ENCODE data around the gene CA6.

The CA6 gene

GRCh38 chr1:8974551-8974950 is 28.9 kb downstream of the CA6 start:
- Histone ChIP-seq H3K79me1 (ENCODE audit: low read length) (no peaks in the 10 kb centered on the region), H3K36me3 (ENCODE audit: control insufficient read depth, insufficient read depth, low read length) (no peaks in the 10 kb centered on the region), H2AK5ac (ENCODE audit: low read length) (no peak overlapping the region), H3K27me3 (ENCODE audit: insufficient read depth, low read length, poor library complexity) (no peaks in the 10 kb centered on the region), H3K23ac (ENCODE audit: low read length) (no peak overlapping the region), H3K79me2 (ENCODE audit: control insufficient read depth, insufficient read depth, low read length) (no peaks in the 10 kb centered on the region), H2BK5ac (ENCODE audit: low read length) (no peak overlapping the region), H3K18ac (ENCODE audit: low read length) (no peak overlapping the region), H4K5ac (ENCODE audit: low read length) (no peak overlapping the region), H2BK120ac (ENCODE audit: low read depth, low read length) (no peak overlapping the region), H4K8ac (ENCODE audit: low read depth, low read length) (no peak overlapping the region), H3K4ac (ENCODE audit: low read depth, low read length) (no peak overlapping the region), H3K56ac (ENCODE audit: low read length) (no peak overlapping the region), H2BK15ac (replicated peaks; ENCODE audit: low read depth) (no peak overlapping the region), H3K4me3 (ENCODE audit: low read length) (no peak overlapping the region), H3K9ac (ENCODE audit: low read length) (no peak overlapping the region), H3K27ac (ENCODE audit: low read depth, low read length) (no peak overlapping the region), H3K4me1 (ENCODE audit: control insufficient read depth, low read depth, low read length) (no peaks in the 10 kb centered on the region), H3K4me2 (ENCODE audit: low read length) (no peak overlapping the region)
- no peak for DNase-seq
- WGBS (ENCODE audit: extremely low coverage, insufficient coverage, low lambda C conversion rate) = no CpG with 5 or more reads among the region's 7 CpGs

DNA sequence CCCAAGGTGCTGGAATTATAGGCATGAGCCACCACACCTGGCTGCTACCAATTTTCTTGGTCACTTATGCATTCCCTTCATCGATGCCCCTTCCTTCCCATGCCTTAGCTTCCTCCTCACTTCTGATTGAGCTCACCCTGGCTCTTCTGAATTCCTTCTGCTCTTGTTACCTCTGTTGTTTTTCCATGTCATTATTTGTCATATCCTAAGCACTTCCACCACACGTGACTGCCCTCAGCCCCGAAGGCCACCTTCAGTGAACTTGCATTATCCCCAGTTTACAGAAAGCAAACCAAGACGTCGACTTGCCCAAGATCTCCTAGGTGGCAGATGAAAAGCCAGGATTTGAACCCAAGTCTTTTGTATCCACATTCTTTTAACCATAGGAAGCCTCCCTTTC is 30.7 kb downstream of the CA6 start:
- H3K4ac ChIP-seq (ENCODE audit: low read depth, low read length) = no peak overlapping the region
- H3K27me3 ChIP-seq (ENCODE audit: insufficient read depth, low read length, poor library complexity) = no peaks in the 10 kb centered on the region
- no peaks in the 10 kb centered on the region for H3K36me3 ChIP-seq (ENCODE audit: control insufficient read depth, insufficient read depth, low read length)
- DNase-seq = no peak
- no peak overlapping the region for H2BK120ac ChIP-seq (ENCODE audit: low read depth, low read length)
- H3K4me1 ChIP-seq (ENCODE audit: control insufficient read depth, low read depth, low read length) = no peaks in the 10 kb centered on the region
- no peak overlapping the region for H2BK15ac ChIP-seq (replicated peaks; ENCODE audit: low read depth)
- no peak overlapping the region for H4K5ac ChIP-seq (ENCODE audit: low read length)
- no peaks in the 10 kb centered on the region for H3K79me2 ChIP-seq (ENCODE audit: control insufficient read depth, insufficient read depth, low read length)
- WGBS (ENCODE audit: extremely low coverage, insufficient coverage, low lambda C conversion rate) = no CpG with 5 or more reads among the region's 5 CpGs
- H3K4me3 ChIP-seq (ENCODE audit: low read length) = no peak overlapping the region
- H3K4me2 ChIP-seq (ENCODE audit: low read length) = no peak overlapping the region
- H3K56ac ChIP-seq (ENCODE audit: low read length) = no peak overlapping the region
- H2BK5ac ChIP-seq (ENCODE audit: low read length) = no peak overlapping the region
- H3K18ac ChIP-seq (ENCODE audit: low read length) = no peak overlapping the region
- no peaks in the 10 kb centered on the region for H3K79me1 ChIP-seq (ENCODE audit: low read length)
- no peak overlapping the region for H3K27ac ChIP-seq (ENCODE audit: low read depth, low read length)
- no peak overlapping the region for H3K9ac ChIP-seq (ENCODE audit: low read length)
- no peak overlapping the region for H2AK5ac ChIP-seq (ENCODE audit: low read length)
- H3K23ac ChIP-seq (ENCODE audit: low read length) = no peak overlapping the region
- H4K8ac ChIP-seq (ENCODE audit: low read depth, low read length) = no peak overlapping the region

DNA sequence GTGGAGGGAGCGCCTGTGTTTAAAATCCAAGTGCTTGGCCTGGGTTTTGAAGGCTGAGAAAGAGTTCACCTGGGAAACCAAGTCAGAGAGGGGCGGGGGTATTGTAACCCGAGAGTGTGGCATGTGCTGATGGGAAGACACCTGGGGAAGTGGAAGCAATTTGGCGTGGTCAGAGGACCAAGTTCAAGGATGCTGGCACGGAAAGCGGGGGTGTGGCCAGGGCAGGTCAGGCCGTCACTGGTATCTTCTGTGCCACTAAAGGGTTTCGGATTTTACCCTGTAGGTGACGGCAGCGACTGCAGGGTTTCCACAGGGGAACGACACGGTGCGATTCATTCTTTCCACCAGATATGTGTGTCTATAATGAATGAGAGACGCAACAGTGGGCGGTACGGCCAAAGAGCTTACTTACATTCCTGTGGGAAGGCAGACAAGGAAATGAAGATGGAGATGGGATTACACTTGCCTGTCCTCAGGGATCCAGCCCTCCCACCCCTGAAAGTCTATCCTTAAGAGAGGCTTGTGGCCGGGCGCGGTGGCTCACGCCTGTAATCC is 31.3 kb downstream of the CA6 start:
- H3K36me3 ChIP-seq (ENCODE audit: control insufficient read depth, insufficient read depth, low read length) = no peaks in the 10 kb centered on the region
- no peak overlapping the region for H3K18ac ChIP-seq (ENCODE audit: low read length)
- no peaks in the 10 kb centered on the region for H3K79me1 ChIP-seq (ENCODE audit: low read length)
- no peak overlapping the region for H4K5ac ChIP-seq (ENCODE audit: low read length)
- no peak overlapping the region for H4K8ac ChIP-seq (ENCODE audit: low read depth, low read length)
- no peaks in the 10 kb centered on the region for H3K79me2 ChIP-seq (ENCODE audit: control insufficient read depth, insufficient read depth, low read length)
- H2AK5ac ChIP-seq (ENCODE audit: low read length) = no peak overlapping the region
- no peak overlapping the region for H2BK5ac ChIP-seq (ENCODE audit: low read length)
- no peak overlapping the region for H3K27ac ChIP-seq (ENCODE audit: low read depth, low read length)
- H3K56ac ChIP-seq (ENCODE audit: low read length) = no peak overlapping the region
- no peak overlapping the region for H2BK15ac ChIP-seq (replicated peaks; ENCODE audit: low read depth)
- H3K4me1 ChIP-seq (ENCODE audit: control insufficient read depth, low read depth, low read length) = no peaks in the 10 kb centered on the region
- H3K4me2 ChIP-seq (ENCODE audit: low read length) = no peak overlapping the region
- no peak overlapping the region for H2BK120ac ChIP-seq (ENCODE audit: low read depth, low read length)
- no peak for DNase-seq
- no peak overlapping the region for H3K9ac ChIP-seq (ENCODE audit: low read length)
- H3K23ac ChIP-seq (ENCODE audit: low read length) = no peak overlapping the region
- no peaks in the 10 kb centered on the region for H3K27me3 ChIP-seq (ENCODE audit: insufficient read depth, low read length, poor library complexity)
- no CpG with 5 or more reads among the region's 20 CpGs for WGBS (ENCODE audit: extremely low coverage, insufficient coverage, low lambda C conversion rate)
- no peak overlapping the region for H3K4ac ChIP-seq (ENCODE audit: low read depth, low read length)
- H3K4me3 ChIP-seq (ENCODE audit: low read length) = no peak overlapping the region

GRCh38 chr1:8980656-8981055 is 35.0 kb downstream of the CA6 start:
- Histone ChIP-seq H3K4me2 (ENCODE audit: low read length) (no peak overlapping the region), H3K18ac (ENCODE audit: low read length) (no peak overlapping the region), H3K4me3 (ENCODE audit: low read length) (no peak overlapping the region), H3K23ac (ENCODE audit: low read length) (no peak overlapping the region), H3K9ac (ENCODE audit: low read length) (no peak overlapping the region), H3K4me1 (ENCODE audit: control insufficient read depth, low read depth, low read length) (no peaks in the 10 kb centered on the region), H3K79me2 (ENCODE audit: control insufficient read depth, insufficient read depth, low read length) (no peaks in the 10 kb centered on the region), H3K27ac (ENCODE audit: low read depth, low read length) (no peak overlapping the region), H2AK5ac (ENCODE audit: low read length) (no peak overlapping the region), H3K36me3 (ENCODE audit: control insufficient read depth, insufficient read depth, low read length) (no peaks in the 10 kb centered on the region), H2BK120ac (ENCODE audit: low read depth, low read length) (no peak overlapping the region), H3K79me1 (ENCODE audit: low read length) (no peaks in the 10 kb centered on the region), H3K27me3 (ENCODE audit: insufficient read depth, low read length, poor library complexity) (no peaks in the 10 kb centered on the region), H4K5ac (ENCODE audit: low read length) (no peak overlapping the region), H4K8ac (ENCODE audit: low read depth, low read length) (no peak overlapping the region), H3K4ac (ENCODE audit: low read depth, low read length) (no peak overlapping the region), H2BK15ac (replicated peaks; ENCODE audit: low read depth) (no peak overlapping the region), H2BK5ac (ENCODE audit: low read length) (no peak overlapping the region), H3K56ac (ENCODE audit: low read length) (no peak overlapping the region)
- WGBS (ENCODE audit: extremely low coverage, insufficient coverage, low lambda C conversion rate) = no CpG with 5 or more reads among the region's 3 CpGs
- DNase-seq = no peak

GRCh38 chr1:8981169-8981568 is 35.5 kb downstream of the CA6 start:
- Histone ChIP-seq H3K79me1 (ENCODE audit: low read length) (no peaks in the 10 kb centered on the region), H4K5ac (ENCODE audit: low read length) (no peak overlapping the region), H3K9ac (ENCODE audit: low read length) (no peak overlapping the region), H3K4me3 (ENCODE audit: low read length) (no peak overlapping the region), H3K27ac (ENCODE audit: low read depth, low read length) (no peak overlapping the region), H2BK120ac (ENCODE audit: low read depth, low read length) (no peak overlapping the region), H4K8ac (ENCODE audit: low read depth, low read length) (no peak overlapping the region), H2BK5ac (ENCODE audit: low read length) (no peak overlapping the region), H2AK5ac (ENCODE audit: low read length) (no peak overlapping the region), H3K27me3 (ENCODE audit: insufficient read depth, low read length, poor library complexity) (no peaks in the 10 kb centered on the region), H3K36me3 (ENCODE audit: control insufficient read depth, insufficient read depth, low read length) (no peaks in the 10 kb centered on the region), H3K23ac (ENCODE audit: low read length) (no peak overlapping the region), H3K4me1 (ENCODE audit: control insufficient read depth, low read depth, low read length) (no peaks in the 10 kb centered on the region), H3K79me2 (ENCODE audit: control insufficient read depth, insufficient read depth, low read length) (no peaks in the 10 kb centered on the region), H3K4me2 (ENCODE audit: low read length) (no peak overlapping the region), H3K56ac (ENCODE audit: low read length) (no peak overlapping the region), H2BK15ac (replicated peaks; ENCODE audit: low read depth) (no peak overlapping the region), H3K18ac (ENCODE audit: low read length) (no peak overlapping the region), H3K4ac (ENCODE audit: low read depth, low read length) (no peak overlapping the region)
- WGBS (ENCODE audit: extremely low coverage, insufficient coverage, low lambda C conversion rate) = no CpG with 5 or more reads among the region's 2 CpGs
- no peak for DNase-seq

DNA sequence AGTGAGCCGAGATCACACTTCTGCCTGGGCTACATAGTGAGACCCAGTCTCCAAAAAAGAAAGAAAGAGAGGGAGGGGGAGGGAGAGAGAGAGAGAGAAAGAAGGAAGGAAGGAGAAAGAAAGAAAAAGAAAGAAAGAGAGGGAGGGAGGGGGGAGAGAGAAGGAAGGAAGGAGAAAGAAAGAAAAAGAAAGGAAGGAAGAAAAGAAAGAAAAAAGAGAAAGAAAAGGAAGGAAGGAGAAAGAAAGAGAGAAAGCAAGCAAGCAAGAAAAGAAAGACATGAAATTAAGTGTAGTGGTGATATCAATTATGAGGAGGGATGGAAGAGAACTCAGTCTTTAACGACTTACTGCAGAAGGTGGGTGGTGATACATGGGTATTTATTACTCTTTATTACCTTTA is 38.5 kb downstream of the CA6 start:
- no peak overlapping the region for H3K18ac ChIP-seq (ENCODE audit: low read length)
- H3K4me3 ChIP-seq (ENCODE audit: low read length) = no peak overlapping the region
- H4K8ac ChIP-seq (ENCODE audit: low read depth, low read length) = no peak overlapping the region
- H3K4me2 ChIP-seq (ENCODE audit: low read length) = no peak overlapping the region
- no CpG with 5 or more reads among the region's 2 CpGs for WGBS (ENCODE audit: extremely low coverage, insufficient coverage, low lambda C conversion rate)
- no peak overlapping the region for H2AK5ac ChIP-seq (ENCODE audit: low read length)
- no peak overlapping the region for H3K23ac ChIP-seq (ENCODE audit: low read length)
- H3K27ac ChIP-seq (ENCODE audit: low read depth, low read length) = no peak overlapping the region
- H3K4me1 ChIP-seq (ENCODE audit: control insufficient read depth, low read depth, low read length) = no peaks in the 10 kb centered on the region
- no peak overlapping the region for H3K9ac ChIP-seq (ENCODE audit: low read length)
- no peak overlapping the region for H3K4ac ChIP-seq (ENCODE audit: low read depth, low read length)
- no peak for DNase-seq
- no peak overlapping the region for H3K56ac ChIP-seq (ENCODE audit: low read length)
- H3K27me3 ChIP-seq (ENCODE audit: insufficient read depth, low read length, poor library complexity) = no peaks in the 10 kb centered on the region
- no peak overlapping the region for H2BK120ac ChIP-seq (ENCODE audit: low read depth, low read length)
- no peak overlapping the region for H4K5ac ChIP-seq (ENCODE audit: low read length)
- no peaks in the 10 kb centered on the region for H3K79me1 ChIP-seq (ENCODE audit: low read length)
- H2BK5ac ChIP-seq (ENCODE audit: low read length) = no peak overlapping the region
- no peak overlapping the region for H2BK15ac ChIP-seq (replicated peaks; ENCODE audit: low read depth)
- H3K79me2 ChIP-seq (ENCODE audit: control insufficient read depth, insufficient read depth, low read length) = no peaks in the 10 kb centered on the region
- no peaks in the 10 kb centered on the region for H3K36me3 ChIP-seq (ENCODE audit: control insufficient read depth, insufficient read depth, low read length)

Measured in mesendoderm (in vitro differentiated cells).